SU-DHL-6 (cell line): Measurements from ENCODE around the gene ZNF283.

ENCODE experiments used
- H2AFZ ChIP-seq: fragments of 200-600 bp; sonication (generic); 2 replicates; pipeline ENCODE4 v1.6.1; 2014; ENCODE audit warnings: low read depth, mild to moderate bottlenecking, moderate library complexity, mixed read lengths, antibody characterized with exemption, low read length; ENCODE audit not compliant: severe bottlenecking
- H3F3A ChIP-seq: fragments of 200-600 bp; shearing (Covaris generic); 2 replicates; pipeline ENCODE4 v1.6.0; 2016; ENCODE audit warnings: antibody characterized with exemption, mild to moderate bottlenecking; ENCODE audit not compliant: insufficient read depth
- H3K27ac ChIP-seq: fragments of 200-600 bp; sonication (generic); 2 replicates; pipeline ENCODE4 v1.5.1; 2016; ENCODE audit warnings: low read depth, mild to moderate bottlenecking, low read length, moderate library complexity, mixed read lengths
- H3K27me3 ChIP-seq: fragments of 200-600 bp; sonication (generic), shearing (Covaris generic); 2 replicates; pipeline ENCODE4 v1.6.0; 2014; ENCODE audit warnings: mild to moderate bottlenecking, low read length
- H3K36me3 ChIP-seq: fragments of 200-600 bp; sonication (generic); 2 replicates; pipeline ENCODE4 v1.6.1; 2014; ENCODE audit warnings: mild to moderate bottlenecking, low read length, mixed read lengths
- H3K4me2 ChIP-seq: fragments of 300-600, 200-600 bp; shearing (Covaris generic), sonication (generic); 2 replicates; pipeline ENCODE4 v1.6.0; 2014; ENCODE audit warnings: low read length, low read depth, mild to moderate bottlenecking; ENCODE audit not compliant: poor library complexity, severe bottlenecking
- H3K4me3 ChIP-seq: fragments of 200-600 bp; sonication (generic); 2 replicates; pipeline ENCODE4 v1.5.1; 2014; ENCODE audit warnings: antibody characterized with exemption, low read length, mild to moderate bottlenecking, mixed read lengths; ENCODE audit not compliant: insufficient read depth, poor library complexity, severe bottlenecking
- H3K79me2 ChIP-seq: fragments of 200-600 bp; sonication (generic); 2 replicates; pipeline ENCODE4 v1.6.1; 2014; ENCODE audit warnings: mild to moderate bottlenecking, low read length, moderate library complexity; ENCODE audit not compliant: insufficient read depth
- H3K9ac ChIP-seq: fragments of 200-600 bp; sonication (generic); 2 replicates; pipeline ENCODE4 v1.7.0; 2014; ENCODE audit warnings: mild to moderate bottlenecking, low read length
- H3K9me2 ChIP-seq: fragments of 200-600 bp; sonication (generic); replicated peaks from 2 replicates; pipeline ENCODE4 v1.6.1; 2014; ENCODE audit warnings: low read length; ENCODE audit not compliant: insufficient read depth
- H3K9me3 ChIP-seq: fragments of 200-600 bp; sonication (generic); 2 replicates; pipeline ENCODE4 v1.6.1; 2014; ENCODE audit warnings: low read length, mixed read lengths; ENCODE audit not compliant: insufficient read depth
- H4K20me1 ChIP-seq: fragments of 200-600 bp; sonication (generic); 2 replicates; pipeline ENCODE4 v1.6.1; 2014; ENCODE audit warnings: low read depth, mild to moderate bottlenecking, antibody characterized with exemption, low read length, moderate library complexity, mixed read lengths
- EZH2phosphoT487 ChIP-seq: fragments of 200-600 bp; sonication (generic), shearing (Covaris generic); conservative IDR thresholded peaks from 2 replicates; pipeline ENCODE4 v1.6.1; 2018; ENCODE audit warnings: mild to moderate bottlenecking, antibody characterized with exemption, low read length, moderate library complexity, mixed read lengths
- TF ChIP-seq, protein P1 (sequence below): fragments of 200-600 bp; sonication (generic); IDR thresholded peaks from one replicate; pipeline ENCODE4 v1.5.1; 2017; ENCODE audit warnings: antibody characterized with exemption, mild to moderate bottlenecking, low read length, moderate library complexity; ENCODE audit not compliant: insufficient read depth, poor library complexity, severe bottlenecking

ZNF283 gene

DNA sequence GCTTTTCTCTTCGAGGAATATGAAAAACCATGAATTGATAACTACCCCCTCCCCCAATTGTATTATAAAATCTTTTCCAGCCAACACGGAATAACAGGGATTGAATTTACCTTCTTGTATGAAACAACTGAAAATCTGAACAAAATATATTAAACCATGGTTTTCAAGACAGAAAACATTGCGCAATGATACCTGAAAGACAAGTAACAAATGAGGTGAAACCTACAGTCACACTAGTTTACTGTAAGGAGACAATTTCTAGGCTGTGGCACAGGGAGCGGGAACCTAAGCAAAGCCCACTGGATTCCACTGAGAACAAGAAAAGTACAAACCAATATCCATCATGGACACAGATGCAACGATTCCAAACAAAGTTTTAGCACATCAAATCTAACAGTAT lies 53.4 kb downstream of the ZNF283 start:
- H3K4me2 ChIP-seq: no peak overlapping the region
- no peaks in the 10 kb centered on the region for H3F3A ChIP-seq
- no peaks in the 10 kb centered on the region for H3K9me2 ChIP-seq
- peaks cover 15% of the 10 kb centered on the region; the same call in 1 of the 2 replicates for H3K9me3 ChIP-seq
- H3K36me3 ChIP-seq: no peaks in the 10 kb centered on the region
- no peaks in the 10 kb centered on the region for H4K20me1 ChIP-seq
- H2AFZ ChIP-seq: no peak overlapping the region
- TF ChIP-seq, protein P1, sequence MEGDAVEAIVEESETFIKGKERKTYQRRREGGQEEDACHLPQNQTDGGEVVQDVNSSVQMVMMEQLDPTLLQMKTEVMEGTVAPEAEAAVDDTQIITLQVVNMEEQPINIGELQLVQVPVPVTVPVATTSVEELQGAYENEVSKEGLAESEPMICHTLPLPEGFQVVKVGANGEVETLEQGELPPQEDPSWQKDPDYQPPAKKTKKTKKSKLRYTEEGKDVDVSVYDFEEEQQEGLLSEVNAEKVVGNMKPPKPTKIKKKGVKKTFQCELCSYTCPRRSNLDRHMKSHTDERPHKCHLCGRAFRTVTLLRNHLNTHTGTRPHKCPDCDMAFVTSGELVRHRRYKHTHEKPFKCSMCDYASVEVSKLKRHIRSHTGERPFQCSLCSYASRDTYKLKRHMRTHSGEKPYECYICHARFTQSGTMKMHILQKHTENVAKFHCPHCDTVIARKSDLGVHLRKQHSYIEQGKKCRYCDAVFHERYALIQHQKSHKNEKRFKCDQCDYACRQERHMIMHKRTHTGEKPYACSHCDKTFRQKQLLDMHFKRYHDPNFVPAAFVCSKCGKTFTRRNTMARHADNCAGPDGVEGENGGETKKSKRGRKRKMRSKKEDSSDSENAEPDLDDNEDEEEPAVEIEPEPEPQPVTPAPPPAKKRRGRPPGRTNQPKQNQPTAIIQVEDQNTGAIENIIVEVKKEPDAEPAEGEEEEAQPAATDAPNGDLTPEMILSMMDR: no peak
- no peak for TF ChIP-seq EZH2phosphoT487
- H3K27ac ChIP-seq: no peak overlapping the region
- no peaks in the 10 kb centered on the region for H3K27me3 ChIP-seq
- no peaks in the 10 kb centered on the region for H3K79me2 ChIP-seq
- no peak overlapping the region for H3K4me3 ChIP-seq
- no peak overlapping the region for H3K9ac ChIP-seq

DNA sequence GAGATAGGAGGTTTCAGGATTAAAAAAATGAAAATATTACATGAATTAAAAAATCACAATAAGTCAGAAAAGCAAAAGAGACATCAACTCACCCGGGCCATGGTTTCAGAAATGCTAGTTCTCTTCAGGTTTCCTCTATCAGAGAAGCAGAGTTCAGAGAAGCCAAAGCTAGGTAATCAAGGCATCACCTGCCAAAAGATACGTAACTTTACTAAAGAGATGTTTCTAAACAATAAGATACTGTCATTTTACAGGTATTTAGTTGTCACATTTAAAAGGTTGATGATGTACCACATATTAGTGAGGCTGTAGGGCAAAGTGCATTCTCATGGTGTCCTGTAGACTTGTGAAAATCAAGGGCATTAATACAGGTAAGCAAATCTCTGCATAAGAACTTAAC lies 56.7 kb downstream of the ZNF283 start, which contains the start of gene ZNF404:
ZNF404 (minus strand) TSS at position 101 of the 400 bp plus-strand sequence.
- no peaks in the 10 kb centered on the region for H3K27me3 ChIP-seq
- H4K20me1 ChIP-seq: no peaks in the 10 kb centered on the region
- no peaks in the 10 kb centered on the region for H3K36me3 ChIP-seq
- no peak within 1 kb of the TSS for H2AFZ ChIP-seq
- TF ChIP-seq, protein P1: no peak
- TF ChIP-seq EZH2phosphoT487: no peak
- H3K79me2 ChIP-seq: no peaks in the 10 kb centered on the region
- H3K4me3 ChIP-seq: no peak within 1 kb of the TSS
- H3K9me2 ChIP-seq: no peaks in the 10 kb centered on the region; the same call in 1 of the 2 replicates
- no peak within 1 kb of the TSS for H3K27ac ChIP-seq
- H3K9ac ChIP-seq: no peak within 1 kb of the TSS
- H3F3A ChIP-seq: no peaks in the 10 kb centered on the region
- peaks cover 11% of the 10 kb centered on the region; the same call in 1 of the 2 replicates for H3K9me3 ChIP-seq
- no peak within 1 kb of the TSS for H3K4me2 ChIP-seq

DNA sequence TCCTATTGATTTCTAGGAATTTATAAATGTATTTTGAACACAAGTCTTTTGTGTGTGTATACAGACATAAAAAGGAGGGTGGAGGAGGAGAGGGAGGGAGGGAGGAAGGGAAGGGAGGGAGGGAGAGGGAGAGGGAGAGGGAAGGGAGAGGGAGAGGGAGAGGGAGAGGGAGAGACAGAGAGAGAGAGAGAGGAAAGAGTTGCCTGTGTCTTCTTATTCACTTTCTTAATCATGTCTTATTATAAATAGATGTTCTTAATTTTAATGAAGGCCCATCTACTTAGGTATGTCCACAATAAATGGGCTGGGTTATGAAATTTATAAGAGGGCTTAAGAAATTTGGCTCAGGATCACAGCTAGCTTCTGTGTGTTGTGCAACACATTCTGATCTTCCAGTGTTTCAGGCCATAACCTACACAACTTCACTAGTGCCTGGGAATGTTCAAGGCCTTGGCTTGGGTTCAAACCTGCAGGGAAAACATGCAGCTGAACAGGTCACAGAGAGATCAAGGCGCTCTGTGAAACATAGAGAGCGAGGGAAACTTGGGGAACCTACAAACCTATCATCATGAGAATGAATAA lies 68.7 kb downstream of the ZNF283 start:
- H3K79me2 ChIP-seq: no peaks in the 10 kb centered on the region
- no peak overlapping the region for H3K27ac ChIP-seq
- no peaks in the 10 kb centered on the region for H4K20me1 ChIP-seq
- no peak overlapping the region for H2AFZ ChIP-seq
- peaks cover 2% of the 10 kb centered on the region; the same call in 1 of the 2 replicates for H3K36me3 ChIP-seq
- no peak overlapping the region for H3K9ac ChIP-seq
- H3K9me2 ChIP-seq: no peaks in the 10 kb centered on the region
- H3K9me3 ChIP-seq: no peaks in the 10 kb centered on the region; the same call in 1 of the 2 replicates
- TF ChIP-seq, protein P1: no peak
- TF ChIP-seq EZH2phosphoT487: no peak
- no peaks in the 10 kb centered on the region for H3F3A ChIP-seq
- H3K4me2 ChIP-seq: no peak overlapping the region
- no peak overlapping the region for H3K4me3 ChIP-seq
- H3K27me3 ChIP-seq: no peaks in the 10 kb centered on the region
